ENCODE results near the gene KIF26B.
"Not testable (repeated sequence)": the region's sequence is repeated elsewhere in the genome, so short reads cannot be mapped to it uniquely, and the experiment has no call there.

DNA sequence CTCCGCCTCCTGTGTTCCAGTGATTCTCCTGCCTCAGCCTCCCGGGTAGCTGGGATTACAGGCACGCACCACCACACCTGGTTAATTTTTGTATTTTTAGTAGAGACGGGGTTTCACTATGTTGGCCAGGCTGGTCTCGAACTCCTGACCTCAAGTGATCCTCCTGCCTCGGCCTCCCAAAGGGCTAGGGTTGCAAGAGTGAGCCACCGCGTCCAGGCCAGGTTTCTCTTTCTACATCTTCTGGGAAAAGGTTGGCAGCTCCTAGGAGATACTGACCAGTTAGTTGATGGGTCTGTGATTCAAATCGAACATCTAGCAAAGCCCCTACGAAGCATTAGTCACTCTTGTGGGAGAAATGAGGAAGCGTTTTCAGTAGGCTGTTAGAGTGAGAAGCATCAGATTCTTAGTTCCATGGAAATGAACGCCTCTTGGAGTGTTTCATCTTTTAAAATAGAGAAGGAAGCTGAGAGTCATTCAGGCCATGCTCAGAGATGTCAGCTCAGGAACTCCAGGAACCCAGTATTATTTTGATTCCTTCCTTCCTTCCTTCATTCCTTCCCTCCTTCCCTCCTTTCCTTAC, 204.4 kb downstream of the KIF26B start:
- not testable (repeated sequence) for TF ChIP-seq CHD2 (IDR thresholded peaks at IDR 0.05; ENCODE audit: borderline replicate concordance, low read depth, low read length)
- TF ChIP-seq, protein P1, sequence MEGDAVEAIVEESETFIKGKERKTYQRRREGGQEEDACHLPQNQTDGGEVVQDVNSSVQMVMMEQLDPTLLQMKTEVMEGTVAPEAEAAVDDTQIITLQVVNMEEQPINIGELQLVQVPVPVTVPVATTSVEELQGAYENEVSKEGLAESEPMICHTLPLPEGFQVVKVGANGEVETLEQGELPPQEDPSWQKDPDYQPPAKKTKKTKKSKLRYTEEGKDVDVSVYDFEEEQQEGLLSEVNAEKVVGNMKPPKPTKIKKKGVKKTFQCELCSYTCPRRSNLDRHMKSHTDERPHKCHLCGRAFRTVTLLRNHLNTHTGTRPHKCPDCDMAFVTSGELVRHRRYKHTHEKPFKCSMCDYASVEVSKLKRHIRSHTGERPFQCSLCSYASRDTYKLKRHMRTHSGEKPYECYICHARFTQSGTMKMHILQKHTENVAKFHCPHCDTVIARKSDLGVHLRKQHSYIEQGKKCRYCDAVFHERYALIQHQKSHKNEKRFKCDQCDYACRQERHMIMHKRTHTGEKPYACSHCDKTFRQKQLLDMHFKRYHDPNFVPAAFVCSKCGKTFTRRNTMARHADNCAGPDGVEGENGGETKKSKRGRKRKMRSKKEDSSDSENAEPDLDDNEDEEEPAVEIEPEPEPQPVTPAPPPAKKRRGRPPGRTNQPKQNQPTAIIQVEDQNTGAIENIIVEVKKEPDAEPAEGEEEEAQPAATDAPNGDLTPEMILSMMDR (IDR thresholded peaks at IDR 0.05 in 2 of 3, conservative IDR thresholded peaks at IDR 0.05 in 1 of 3; ENCODE audit: control insufficient read depth in 2 of 3, extremely low read depth in 1 of 3, insufficient read depth in 1 of 3, low read depth in 3 of 3, low read length in 3 of 3) = not testable (repeated sequence)
